ENCODE data around the gene TRAPPC12.

TRAPPC12 gene

DNA sequence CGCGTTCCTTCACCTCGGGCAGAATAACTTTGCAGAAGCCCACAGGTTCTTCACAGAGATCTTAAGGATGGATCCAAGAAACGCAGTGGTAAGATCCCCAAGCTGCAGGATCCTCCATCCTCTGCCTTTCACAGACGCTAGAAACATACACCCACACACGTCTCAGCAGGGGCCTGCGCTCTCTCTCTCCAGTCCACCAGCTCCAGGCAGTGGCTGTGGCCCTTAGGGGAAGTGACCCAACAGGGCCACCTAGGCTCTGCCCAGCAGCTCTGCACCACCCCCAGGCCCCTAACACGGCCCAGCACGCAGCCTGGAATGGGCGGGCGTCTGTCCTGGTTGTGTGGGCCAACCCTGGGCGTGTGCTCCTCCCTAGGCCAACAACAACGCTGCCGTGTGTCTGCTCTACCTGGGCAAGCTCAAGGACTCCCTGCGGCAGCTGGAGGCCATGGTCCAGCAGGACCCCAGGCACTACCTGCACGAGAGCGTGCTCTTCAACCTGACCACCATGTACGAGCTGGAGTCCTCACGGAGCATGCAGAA, 99.4 kb downstream of the TRAPPC12 start:
- TF ChIP-seq, protein P1, sequence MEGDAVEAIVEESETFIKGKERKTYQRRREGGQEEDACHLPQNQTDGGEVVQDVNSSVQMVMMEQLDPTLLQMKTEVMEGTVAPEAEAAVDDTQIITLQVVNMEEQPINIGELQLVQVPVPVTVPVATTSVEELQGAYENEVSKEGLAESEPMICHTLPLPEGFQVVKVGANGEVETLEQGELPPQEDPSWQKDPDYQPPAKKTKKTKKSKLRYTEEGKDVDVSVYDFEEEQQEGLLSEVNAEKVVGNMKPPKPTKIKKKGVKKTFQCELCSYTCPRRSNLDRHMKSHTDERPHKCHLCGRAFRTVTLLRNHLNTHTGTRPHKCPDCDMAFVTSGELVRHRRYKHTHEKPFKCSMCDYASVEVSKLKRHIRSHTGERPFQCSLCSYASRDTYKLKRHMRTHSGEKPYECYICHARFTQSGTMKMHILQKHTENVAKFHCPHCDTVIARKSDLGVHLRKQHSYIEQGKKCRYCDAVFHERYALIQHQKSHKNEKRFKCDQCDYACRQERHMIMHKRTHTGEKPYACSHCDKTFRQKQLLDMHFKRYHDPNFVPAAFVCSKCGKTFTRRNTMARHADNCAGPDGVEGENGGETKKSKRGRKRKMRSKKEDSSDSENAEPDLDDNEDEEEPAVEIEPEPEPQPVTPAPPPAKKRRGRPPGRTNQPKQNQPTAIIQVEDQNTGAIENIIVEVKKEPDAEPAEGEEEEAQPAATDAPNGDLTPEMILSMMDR (IDR thresholded peaks at IDR 0.05; ENCODE audit: control insufficient read depth, extremely low read depth, insufficient read depth): no peak
- DNase-seq (ENCODE audit: low read depth): no peak
- H3K4me3 ChIP-seq (ENCODE audit: low read depth, low read length): no peak overlapping the region

DNA sequence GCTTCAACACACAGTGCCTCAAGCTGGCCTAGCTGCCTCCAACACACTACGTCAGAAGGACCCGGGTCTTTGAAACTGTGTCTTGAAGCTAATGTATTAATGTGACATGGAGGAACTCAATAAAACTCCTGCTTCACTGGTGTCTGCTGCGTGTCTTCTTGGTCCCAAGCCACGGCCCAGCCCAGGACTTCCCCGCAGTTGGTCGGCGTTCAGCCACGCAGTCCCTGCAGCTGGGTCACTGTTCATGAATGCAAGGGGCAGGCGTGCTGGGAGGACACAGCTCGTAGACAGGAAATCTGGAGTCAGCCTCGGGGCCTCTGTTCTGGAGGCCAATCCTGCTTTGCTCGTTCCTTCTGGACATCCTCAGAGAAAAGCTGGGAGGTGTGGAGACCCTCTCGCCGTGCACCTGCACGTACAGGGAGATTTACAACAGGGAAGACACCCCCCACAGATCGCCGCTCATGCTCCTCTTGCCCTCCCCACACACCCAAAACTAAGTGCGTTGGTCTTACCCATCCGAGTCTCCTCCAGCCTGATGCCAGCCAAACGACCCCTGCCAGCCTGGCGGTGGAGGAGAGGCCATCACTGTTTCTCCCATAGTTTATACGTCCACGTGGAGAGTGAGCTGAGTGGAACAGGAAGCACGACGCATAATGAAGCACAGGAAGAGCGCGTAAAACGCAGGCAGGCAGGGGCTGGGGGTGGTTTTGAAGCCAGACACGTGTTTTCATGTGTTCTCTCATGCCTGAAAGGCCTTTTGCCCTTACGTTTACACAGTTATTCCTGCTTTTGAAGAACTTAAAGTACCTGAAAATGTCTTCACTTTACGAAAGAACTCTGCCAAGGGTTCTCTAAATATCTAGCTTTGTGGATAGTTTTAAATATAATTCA, 100.2 kb downstream of the TRAPPC12 start:
- TF ChIP-seq, protein P1 (IDR thresholded peaks at IDR 0.05; ENCODE audit: control insufficient read depth, extremely low read depth, insufficient read depth): no peak
- no peak for DNase-seq (ENCODE audit: low read depth)
- H3K4me3 ChIP-seq (ENCODE audit: low read depth, low read length): no peak overlapping the region

DNA sequence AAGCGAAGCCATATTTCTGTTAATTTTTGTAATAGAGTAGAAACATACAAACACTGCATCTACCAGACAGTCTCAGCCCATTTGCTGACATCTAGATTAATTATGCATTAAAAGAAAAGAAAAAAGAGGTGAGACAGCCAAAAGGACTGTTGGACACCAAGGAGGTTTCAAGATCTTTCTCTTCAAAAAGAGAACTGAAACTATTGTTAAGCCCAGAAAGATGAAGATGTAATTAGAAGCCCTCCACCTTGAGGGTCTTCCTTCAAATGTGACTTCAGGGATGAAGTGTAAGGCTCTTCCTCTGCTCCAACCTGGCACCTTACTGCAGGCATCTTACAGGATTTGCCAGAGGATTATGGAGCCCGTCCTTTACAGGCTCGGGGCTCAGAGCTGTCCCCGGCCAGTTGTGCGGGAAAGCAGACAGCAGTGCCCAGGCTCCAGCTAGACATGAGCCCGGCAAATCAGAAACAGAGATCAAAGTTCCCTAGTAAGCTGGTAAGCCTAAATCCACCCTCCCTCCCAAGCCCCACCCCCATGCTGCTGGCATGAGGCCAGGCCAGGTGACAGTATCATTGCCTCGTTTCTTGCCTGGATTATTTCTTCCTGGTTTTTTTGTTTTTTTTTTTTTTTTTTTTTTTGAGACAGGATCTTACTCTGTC, 101.0 kb downstream of the TRAPPC12 start:
- no peak overlapping the region for H3K4me3 ChIP-seq (ENCODE audit: low read depth, low read length)
- TF ChIP-seq, protein P1 (IDR thresholded peaks at IDR 0.05; ENCODE audit: control insufficient read depth, extremely low read depth, insufficient read depth): no peak
- DNase-seq (ENCODE audit: low read depth): no peak

DNA sequence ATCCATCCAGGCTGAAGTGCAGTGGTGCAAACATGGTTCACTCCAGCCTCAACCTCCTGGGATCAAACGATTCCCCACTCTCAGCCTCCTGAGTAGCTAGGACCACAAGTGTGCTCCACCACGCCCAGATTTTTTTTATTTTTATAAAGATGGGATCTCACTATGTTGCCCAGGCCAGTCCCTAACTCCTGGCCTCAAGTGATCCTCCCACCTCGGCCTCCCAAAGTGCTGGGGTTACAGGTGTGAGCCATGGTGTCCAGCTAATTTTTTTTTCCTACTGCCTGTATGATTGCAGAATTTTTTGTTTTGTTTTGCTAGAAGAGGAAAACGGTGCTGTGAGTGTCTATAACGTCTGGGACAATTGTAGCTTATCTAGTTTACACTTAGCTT, 101.5 kb downstream of the TRAPPC12 start:
- DNase-seq (ENCODE audit: low read depth): no peak
- TF ChIP-seq, protein P1 (IDR thresholded peaks at IDR 0.05; ENCODE audit: control insufficient read depth, extremely low read depth, insufficient read depth): no peak
- no peak overlapping the region for H3K4me3 ChIP-seq (ENCODE audit: low read depth, low read length)

DNA sequence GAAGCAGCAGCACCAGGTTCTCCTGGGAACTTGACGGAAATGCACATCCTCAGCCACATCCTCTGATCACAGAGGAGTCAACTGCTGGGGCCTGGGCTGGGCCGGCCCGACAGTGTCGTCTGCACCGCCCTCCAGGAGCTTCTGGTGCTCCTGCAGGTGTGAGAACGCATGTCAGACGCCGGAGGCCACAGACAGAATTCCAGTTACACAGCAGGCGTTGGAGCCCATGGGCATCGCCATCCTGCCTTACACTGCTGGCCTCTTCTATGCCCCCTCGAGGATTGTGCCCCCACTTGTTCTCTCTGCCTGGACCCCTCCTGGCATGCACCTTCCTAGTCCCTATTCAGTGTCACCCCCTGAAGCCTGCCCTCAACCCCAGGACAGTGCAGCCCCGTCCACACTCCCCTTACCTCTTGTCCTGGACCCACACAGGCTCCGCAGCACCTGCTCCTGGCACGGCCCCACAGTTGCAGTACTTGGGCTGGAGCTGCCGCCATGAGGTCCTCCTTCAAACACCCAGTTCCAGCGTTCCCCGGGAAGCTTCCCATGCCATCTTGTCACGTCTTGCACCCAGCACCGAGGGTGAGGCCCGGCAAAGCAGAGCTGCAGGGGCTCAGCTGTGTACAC, 102.4 kb downstream of the TRAPPC12 start:
- TF ChIP-seq, protein P1 (IDR thresholded peaks at IDR 0.05; ENCODE audit: control insufficient read depth, extremely low read depth, insufficient read depth): no peak
- no peak overlapping the region for H3K4me3 ChIP-seq (ENCODE audit: low read depth, low read length)
- no peak for DNase-seq (ENCODE audit: low read depth)

DNA sequence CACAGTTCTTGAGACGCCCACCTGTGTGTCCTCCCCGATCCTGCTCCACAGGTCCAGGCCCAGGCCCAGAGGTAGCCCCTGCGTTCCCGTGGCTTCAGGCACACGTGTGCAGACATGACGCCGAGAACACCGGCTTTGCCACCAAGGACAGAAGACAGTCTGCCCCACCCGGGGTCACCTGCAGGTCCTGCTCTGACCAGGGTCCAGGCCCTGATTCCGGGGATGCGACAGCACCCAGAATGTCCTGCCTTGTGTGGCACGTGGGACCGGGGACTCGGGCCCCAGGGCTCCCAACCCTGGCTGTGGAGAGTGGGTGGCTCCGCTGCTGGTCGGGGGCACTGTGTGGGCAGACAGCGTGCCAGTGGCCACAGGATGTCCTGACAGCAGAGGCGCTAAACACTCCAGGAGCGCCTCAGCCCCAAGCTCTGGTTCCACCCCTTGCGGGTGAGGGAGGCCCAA, 102.9 kb downstream of the TRAPPC12 start:
- TF ChIP-seq, protein P1 (IDR thresholded peaks at IDR 0.05; ENCODE audit: control insufficient read depth, extremely low read depth, insufficient read depth): no peak
- no peak for DNase-seq (ENCODE audit: low read depth)
- no peak overlapping the region for H3K4me3 ChIP-seq (ENCODE audit: low read depth, low read length)
